Mammary epithelial cell (primary cell): Measurements from ENCODE around the gene HACD1.

Experiments
- EZH2 ChIP-seq: IDR thresholded peaks from 2 replicates; pipeline ENCODE4 v1.6.1; 2012; ENCODE audit warnings: low read length, inconsistent platforms, borderline replicate concordance
- TF ChIP-seq, protein P1 (sequence below), 2 donors: IDR thresholded peaks in 1 of 2; conservative IDR thresholded peaks in 1 of 2; 2 replicates each; pipeline ENCODE4 v1.5.1; 2011 to 2012; ENCODE audit warnings: inconsistent platforms in 2 of 2, low read length in 2 of 2, mild to moderate bottlenecking in 2 of 2, control low read depth in 1 of 2, low read depth in 1 of 2; ENCODE audit not compliant: insufficient read depth in 1 of 2; ENCODE audit errors: extremely low read depth in 1 of 2

DNA sequence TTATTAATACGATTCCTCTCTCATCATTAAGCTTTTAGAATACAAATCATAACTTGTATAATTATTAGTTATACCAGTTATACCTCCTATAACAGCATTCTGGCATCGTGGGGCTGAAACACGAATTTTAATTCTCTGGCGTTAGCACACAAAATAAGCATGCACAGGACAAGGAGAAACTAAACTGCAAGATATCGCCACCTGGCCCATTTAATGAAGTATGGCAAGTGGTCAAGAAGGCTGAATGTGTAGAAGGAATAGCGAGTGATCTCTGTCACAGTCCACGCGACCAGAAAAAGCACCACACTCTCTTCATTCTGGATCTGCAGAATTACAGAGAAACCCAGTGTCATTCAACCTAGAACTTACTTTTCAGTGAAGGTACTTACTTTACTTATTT lies 18.1 kb downstream of the HACD1 start:
- TF ChIP-seq EZH2, result no peak
- TF ChIP-seq, protein P1, sequence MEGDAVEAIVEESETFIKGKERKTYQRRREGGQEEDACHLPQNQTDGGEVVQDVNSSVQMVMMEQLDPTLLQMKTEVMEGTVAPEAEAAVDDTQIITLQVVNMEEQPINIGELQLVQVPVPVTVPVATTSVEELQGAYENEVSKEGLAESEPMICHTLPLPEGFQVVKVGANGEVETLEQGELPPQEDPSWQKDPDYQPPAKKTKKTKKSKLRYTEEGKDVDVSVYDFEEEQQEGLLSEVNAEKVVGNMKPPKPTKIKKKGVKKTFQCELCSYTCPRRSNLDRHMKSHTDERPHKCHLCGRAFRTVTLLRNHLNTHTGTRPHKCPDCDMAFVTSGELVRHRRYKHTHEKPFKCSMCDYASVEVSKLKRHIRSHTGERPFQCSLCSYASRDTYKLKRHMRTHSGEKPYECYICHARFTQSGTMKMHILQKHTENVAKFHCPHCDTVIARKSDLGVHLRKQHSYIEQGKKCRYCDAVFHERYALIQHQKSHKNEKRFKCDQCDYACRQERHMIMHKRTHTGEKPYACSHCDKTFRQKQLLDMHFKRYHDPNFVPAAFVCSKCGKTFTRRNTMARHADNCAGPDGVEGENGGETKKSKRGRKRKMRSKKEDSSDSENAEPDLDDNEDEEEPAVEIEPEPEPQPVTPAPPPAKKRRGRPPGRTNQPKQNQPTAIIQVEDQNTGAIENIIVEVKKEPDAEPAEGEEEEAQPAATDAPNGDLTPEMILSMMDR (conservative IDR thresholded peaks at IDR 0.05 in 1 of 2, IDR thresholded peaks at IDR 0.05 in 1 of 2; ENCODE audit: extremely low read depth in 1 of 2, insufficient read depth in 1 of 2, low read depth in 1 of 2, low read length in 2 of 2), result peak in 1 of 2 donors; percentile 32
